RWPE2 (cell line): ENCODE data around the gene RRAGB.

ENCODE experiments used
- ATAC-seq: fragments of 200-7000 bp; cut with Tn5 transposase; 3 replicates; pipeline ENCODE4 v1.9.1; 2021; ENCODE audit warnings: low read depth
- DNase-seq: peaks from one replicate; pipeline ENCODE4 v3.0.0-alpha.2; 2020; ENCODE audit warnings: low spot score
- H3K27ac ChIP-seq: fragments of 450-650 bp; 2 replicates; pipeline ENCODE4 v1.5.1; 2017; ENCODE audit warnings: mild to moderate bottlenecking; ENCODE audit not compliant: poor library complexity, severe bottlenecking
- H3K27me3 ChIP-seq: fragments of 250-450 bp; sonication (Bioruptor Pico); 2 replicates; pipeline ENCODE4 v1.5.1; 2021; ENCODE audit warnings: mild to moderate bottlenecking, moderate library complexity; ENCODE audit not compliant: insufficient read depth, poor library complexity, severe bottlenecking
- H3K36me3 ChIP-seq: fragments of 250-450 bp; sonication (Bioruptor Pico); 2 replicates; pipeline ENCODE4 v1.5.1; 2020; ENCODE audit warnings: low read depth, mild to moderate bottlenecking, moderate library complexity
- H3K4me1 ChIP-seq: fragments of 250-450 bp; sonication (Bioruptor Pico); 2 replicates; pipeline ENCODE4 v1.5.1; 2021; ENCODE audit warnings: mild to moderate bottlenecking, moderate library complexity; ENCODE audit not compliant: insufficient read depth, poor library complexity, severe bottlenecking
- H3K4me3 ChIP-seq: fragments of 250-450 bp; sonication (Bioruptor Pico); 2 replicates; pipeline ENCODE4 v1.5.1; 2021; ENCODE audit warnings: mild to moderate bottlenecking, moderate library complexity; ENCODE audit not compliant: severe bottlenecking
- H3K9me3 ChIP-seq: fragments of 250-450 bp; sonication (Bioruptor Pico); 2 replicates; pipeline ENCODE4 v1.5.1; 2021; ENCODE audit warnings: mild to moderate bottlenecking, moderate library complexity; ENCODE audit not compliant: severe bottlenecking
- TF ChIP-seq, protein P1 (sequence below): fragments of 450-650 bp; IDR thresholded peaks from one replicate; pipeline ENCODE4 v1.5.1; 2017; ENCODE audit warnings: mild to moderate bottlenecking, moderate library complexity; ENCODE audit not compliant: poor library complexity, severe bottlenecking

RRAGB gene

DNA sequence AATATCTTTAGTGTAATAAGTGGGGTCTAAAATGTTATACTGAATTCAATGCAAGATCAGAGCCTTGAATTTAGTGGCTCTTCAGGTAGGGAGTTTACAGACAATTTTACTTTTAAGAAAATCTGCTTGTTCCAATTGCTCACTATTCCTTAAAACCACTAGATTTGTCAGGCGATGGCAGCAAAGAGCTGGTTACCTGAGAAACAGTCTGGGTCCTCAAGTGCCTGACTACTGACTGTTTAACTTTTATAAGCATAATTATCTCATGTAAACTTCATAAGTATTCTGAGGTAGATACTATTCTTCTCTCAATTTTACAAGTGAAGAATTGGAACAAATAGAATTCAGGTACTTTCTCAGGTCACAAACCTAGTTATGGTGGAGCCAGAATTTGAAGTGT lies 84.3 kb downstream of the RRAGB start:
- Histone ChIP-seq H3K9me3 (no peaks in the 10 kb centered on the region), H3K4me1 (no peaks in the 10 kb centered on the region), H3K27ac (no peak overlapping the region), H3K27me3 (no peaks in the 10 kb centered on the region), H3K36me3 (no peaks in the 10 kb centered on the region), H3K4me3 (no peak overlapping the region)
- no peak for ATAC-seq
- no peak for DNase-seq
- TF ChIP-seq, protein P1, sequence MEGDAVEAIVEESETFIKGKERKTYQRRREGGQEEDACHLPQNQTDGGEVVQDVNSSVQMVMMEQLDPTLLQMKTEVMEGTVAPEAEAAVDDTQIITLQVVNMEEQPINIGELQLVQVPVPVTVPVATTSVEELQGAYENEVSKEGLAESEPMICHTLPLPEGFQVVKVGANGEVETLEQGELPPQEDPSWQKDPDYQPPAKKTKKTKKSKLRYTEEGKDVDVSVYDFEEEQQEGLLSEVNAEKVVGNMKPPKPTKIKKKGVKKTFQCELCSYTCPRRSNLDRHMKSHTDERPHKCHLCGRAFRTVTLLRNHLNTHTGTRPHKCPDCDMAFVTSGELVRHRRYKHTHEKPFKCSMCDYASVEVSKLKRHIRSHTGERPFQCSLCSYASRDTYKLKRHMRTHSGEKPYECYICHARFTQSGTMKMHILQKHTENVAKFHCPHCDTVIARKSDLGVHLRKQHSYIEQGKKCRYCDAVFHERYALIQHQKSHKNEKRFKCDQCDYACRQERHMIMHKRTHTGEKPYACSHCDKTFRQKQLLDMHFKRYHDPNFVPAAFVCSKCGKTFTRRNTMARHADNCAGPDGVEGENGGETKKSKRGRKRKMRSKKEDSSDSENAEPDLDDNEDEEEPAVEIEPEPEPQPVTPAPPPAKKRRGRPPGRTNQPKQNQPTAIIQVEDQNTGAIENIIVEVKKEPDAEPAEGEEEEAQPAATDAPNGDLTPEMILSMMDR: no peak
